OCI-M2 (cell line): ENCODE measurements around the gene KLHL22.
A peak's percentile ranks its signal among the peaks of the same experiment; 100 is the strongest.
"Not testable (repeated sequence)": the region's sequence is repeated elsewhere in the genome, so short reads cannot be mapped to it uniquely, and the experiment has no call there.

Experiments
- DNase-seq: peaks from one replicate; lab custom pipeline; 2025; ENCODE audit not compliant: unreplicated experiment; lab: John Stamatoyannopoulos, UW

KLHL22 gene

DNA sequence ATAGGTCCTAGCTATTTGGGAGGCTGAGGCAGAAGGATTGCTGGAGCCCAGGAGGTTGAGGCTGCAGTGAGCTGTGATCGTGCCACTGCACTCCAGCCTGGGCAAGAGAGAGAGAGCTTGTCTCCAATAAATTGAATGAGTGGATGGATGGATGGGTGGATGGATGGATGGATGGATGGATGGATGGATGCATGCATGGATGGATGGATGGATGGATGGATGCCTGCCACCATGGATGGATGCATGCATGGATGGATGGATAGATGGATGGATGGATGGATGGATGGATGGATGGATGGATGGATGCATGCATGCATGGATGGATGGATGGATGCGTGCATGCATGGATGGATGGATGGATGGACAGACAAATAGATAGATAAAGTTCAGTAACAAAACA lies 25.1 kb downstream of the KLHL22 start:
- DNase-seq, result not testable (repeated sequence)

DNA sequence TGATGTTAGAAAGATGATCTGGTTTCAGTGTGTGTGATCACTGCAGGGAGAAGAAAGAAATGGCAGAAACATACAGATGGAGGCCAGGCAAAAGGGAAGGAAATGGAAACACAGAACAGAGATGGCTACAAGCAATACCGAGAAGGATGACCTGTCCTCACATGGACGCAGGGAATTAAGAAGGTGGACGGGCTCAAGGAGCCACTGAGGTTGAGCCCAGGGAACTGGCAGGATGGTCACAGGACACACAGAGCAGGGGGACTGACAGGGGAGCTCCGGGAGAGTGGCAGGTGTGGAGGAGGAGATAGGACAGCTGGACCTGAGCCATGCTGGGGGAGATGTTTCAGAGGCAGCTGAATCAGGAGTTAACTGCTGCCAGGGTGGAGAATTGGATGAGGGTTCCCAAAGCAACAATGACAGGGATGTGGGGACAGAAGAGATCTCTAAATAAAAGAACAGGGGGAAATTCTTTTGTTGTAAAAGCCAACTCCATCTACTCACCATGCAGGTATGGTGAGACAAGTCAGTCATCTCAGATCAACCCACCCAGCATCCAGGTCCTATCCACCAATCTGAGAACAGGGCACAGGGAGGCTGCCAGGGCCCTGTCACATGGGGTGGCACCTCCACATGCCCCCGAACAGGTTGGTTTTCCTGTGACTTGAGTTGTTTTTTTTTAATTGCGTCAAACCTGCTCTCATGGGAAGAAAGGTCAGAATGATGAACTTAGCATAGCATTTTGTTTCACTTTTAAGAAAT lies 26.3 kb downstream of the KLHL22 start:
- DNase-seq, result no peak

DNA sequence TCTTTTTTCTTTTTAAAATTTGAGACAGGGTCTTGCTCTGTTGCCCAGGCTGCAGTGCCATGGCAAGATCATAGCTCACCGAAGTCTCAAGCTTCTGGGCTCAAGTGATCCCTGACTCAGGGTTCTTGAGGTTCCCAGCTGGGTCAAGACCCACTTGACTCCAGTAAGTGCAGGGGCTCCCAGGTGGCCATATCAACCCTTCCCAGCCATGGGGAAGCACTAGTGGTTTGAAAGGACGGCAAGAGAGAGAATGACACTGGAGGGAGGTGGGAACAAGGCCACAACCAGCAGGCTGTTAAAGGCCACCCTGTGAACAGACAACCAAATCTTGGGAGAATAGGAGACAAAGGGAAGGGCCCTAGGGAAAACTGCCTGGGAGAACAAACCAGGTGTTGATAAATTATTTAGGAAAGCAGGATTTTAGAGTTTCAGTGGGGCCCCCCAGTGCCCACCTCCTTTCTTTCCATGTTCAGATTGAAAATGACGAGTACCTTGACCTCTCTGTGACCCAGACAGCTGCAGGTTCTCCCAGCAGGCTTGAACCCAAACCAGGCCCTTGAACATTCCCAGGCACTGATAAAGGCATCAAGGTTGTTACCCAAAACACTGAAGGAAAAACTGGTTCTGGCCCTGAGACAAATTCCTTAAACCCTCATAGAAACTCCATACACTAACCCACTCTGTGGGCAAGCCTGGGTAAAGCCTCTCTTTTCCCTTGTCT lies 28.8 kb downstream of the KLHL22 start:
- no peak for DNase-seq

DNA sequence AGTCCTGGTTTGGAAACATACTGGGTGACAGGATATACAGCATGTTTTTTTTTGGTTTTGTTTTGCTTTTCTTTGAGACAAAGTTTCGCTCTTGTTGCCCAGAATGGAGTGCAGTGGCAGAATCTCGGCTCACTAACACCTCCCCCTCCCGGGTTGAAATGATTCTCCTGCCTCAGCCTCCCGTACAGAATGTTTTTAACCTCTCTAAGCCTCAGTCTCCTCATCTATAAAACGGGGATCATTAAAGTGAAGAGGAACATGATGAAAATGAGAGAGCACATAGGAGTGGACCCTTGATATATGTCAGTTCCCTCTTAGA lies 29.9 kb downstream of the KLHL22 start:
- no peak for DNase-seq

GRCh38 chr22:20464912-20465758 lies 30.5 kb downstream of the KLHL22 start:
- no peak for DNase-seq

GRCh38 chr22:20464096-20464614 lies 31.4 kb downstream of the KLHL22 start:
- no peak for DNase-seq

GRCh38 chr22:20463324-20464095 lies 32.1 kb downstream of the KLHL22 start:
- no peak for DNase-seq

GRCh38 chr22:20459862-20460261 lies 35.7 kb downstream of the KLHL22 start:
- DNase-seq, result no peak

DNA sequence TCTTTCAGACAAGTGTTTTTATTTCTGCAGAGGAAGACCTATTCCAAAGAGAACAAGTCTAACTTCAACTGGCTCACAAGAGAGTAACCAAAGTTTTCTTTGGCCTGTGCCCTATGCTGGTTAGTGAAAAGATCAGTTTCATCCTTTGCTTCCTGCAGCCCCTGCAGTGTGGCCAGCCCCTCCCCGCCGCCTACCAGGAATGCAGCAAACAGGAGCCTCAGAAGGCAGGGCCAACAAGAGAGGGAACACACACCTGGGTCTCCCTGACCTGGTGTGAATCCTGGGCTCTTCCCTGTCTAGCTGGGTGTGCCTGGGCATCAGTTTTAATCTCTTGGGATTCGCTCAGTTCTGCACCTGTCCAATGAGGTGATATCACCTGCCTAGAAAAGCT lies 36.4 kb downstream of the KLHL22 start:
- no peak for DNase-seq

- no peak for DNase-seq
These were observed 37.0 kb downstream of the KLHL22 start for GRCh38 chr22:20458530-20459151.

GRCh38 chr22:20457506-20458240 lies 37.9 kb downstream of the KLHL22 start:
- DNase-seq, result no peak

DNA sequence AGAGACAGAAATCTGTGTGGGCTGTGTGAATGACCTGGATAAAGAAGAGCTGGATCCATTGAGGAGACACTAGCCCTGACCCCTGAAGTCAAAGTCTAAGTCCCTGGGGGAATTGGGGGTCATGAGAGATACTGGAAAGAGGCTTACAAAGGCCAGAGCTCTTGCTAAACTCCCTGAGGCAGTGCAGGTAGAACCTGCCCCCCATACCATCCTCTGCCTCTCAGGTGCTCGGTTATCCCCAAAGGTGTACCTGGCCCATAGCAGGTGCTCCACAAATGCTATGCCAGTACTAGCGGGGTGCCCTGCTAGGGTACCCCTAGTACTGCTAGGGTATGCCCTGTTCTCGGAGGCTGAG lies 38.9 kb downstream of the KLHL22 start:
- DNase-seq, result no peak

DNA sequence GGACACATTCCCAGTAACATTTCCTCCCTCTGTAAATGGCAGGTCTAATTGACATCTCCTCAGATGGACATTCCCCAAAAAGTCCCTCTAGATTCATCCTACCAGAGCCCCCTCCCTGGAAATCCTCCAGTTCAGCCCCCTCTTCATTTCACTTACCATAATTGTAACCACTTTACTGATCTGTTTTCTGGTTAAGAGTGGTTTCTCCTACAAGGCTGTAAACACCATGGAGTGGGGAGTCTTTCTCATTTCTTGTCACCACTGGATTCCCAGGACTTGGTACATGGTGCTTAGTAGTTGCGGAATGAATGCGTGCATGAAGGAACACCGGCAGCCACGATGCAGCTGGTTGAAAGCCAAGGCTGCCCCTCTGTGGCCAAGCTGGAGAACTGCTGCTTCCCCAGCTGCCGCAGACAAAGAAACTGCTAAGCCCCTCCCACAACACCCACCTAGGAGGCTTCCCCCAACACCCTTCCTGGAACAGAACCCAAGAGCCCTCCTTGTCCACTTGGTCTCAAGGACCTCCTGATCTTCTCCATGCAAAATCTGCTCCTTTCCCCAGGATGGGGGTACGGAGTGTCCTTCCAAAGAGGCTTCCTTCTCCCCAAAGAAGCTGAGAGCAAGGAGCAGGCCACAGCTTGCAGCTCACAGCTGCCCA lies 39.4 kb downstream of the KLHL22 start:
- peak; percentile 9 for DNase-seq

GRCh38 chr22:20455709-20456063 lies 39.9 kb downstream of the KLHL22 start:
- DNase-seq, result no peak

- no peak for DNase-seq
These were observed 42.4 kb downstream of the KLHL22 start for GRCh38 chr22:20453222-20453621.

DNA sequence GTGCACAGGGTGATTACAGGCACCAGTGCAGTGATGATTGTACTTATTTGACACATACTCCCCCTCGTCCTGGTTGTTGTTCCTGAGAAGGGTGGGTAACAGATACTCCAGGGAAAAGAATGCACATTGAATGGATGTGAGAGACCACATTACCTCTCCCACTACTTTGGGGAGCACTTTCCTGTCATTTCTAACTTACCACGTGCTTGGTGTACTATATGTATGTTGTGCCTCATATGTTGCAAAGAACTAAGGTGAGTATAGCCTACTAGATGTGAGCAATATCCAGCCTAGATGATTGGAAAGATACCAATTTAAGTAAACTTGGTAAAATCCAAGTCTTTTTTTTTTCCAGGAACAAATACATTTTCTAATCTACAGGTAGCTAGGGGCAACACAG lies 43.7 kb downstream of the KLHL22 start:
- DNase-seq, result no peak

DNA sequence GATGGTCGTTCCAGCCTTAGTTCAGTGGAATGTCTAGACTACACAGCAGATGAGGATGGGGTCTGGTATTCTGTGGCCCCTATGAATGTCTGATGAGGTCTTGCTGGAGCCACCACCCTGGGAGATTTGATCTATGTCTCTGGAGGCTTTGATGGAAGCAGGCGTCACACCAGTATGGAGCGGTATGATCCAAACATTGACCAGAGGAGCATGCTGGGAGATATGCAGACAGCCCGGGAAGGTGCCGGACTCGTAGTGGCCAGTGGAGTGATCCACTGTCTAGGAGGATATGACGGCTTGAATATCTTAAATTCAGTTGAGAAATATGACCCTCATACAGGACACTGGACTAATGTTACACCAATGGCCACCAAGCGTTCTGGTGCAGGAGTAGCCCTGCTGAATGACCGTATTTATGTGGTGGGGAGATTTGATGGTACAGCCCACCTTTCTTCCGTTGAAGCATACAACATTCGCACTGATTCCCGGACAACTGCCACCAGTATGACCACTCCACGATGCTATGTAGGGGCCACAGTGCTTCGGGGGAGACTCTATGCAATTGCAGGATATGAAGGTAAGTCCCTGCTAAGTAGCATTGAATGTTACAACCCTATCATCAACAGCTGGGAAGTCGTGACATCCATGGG lies 44.3 kb downstream of the KLHL22 start:
- not testable (repeated sequence) for DNase-seq

GRCh38 chr22:20450551-20450906 lies 45.1 kb downstream of the KLHL22 start:
- DNase-seq, result no peak
